GM12878 (cell line): Measurements from ENCODE around the gene FSTL4. TPM values are rescaled to one million over a fixed set of nuclear protein-coding genes. Genes with fewer than 3 reads are reported as not detected.

Experiments
- ATAC-seq: fragments of 200-7000 bp; cut with Tn5 transposase; 3 replicates; pipeline ENCODE4 v1.9.1; 2020; ENCODE audit warnings: mild to moderate bottlenecking, moderate library complexity
- BruUV-seq: library from RNA; stranded (reverse); fragments of 400-500 nt; replicated peaks from 2 replicates; lab custom pipeline; 2021; lab: Mats Ljungman, UMichigan
- CTCF ChIA-PET: fragments of 300-600 bp; sonication (Branson Sonifier 250); formaldehyde crosslinking; extraction: SDS; loops from one replicate; lab custom pipeline; 2021; ENCODE audit warnings: inconsistent platforms; lab: Yijun Ruan, JAX
- POLR2A ChIA-PET: fragments of 350-600 bp; formaldehyde crosslinking; extraction: SDS; loops from one replicate; lab custom pipeline; 2021; ENCODE audit warnings: inconsistent platforms; lab: Charles Lee
- RAD21 ChIA-PET: fragments of 300-600 bp; sonication (Branson Sonifier 250); formaldehyde crosslinking; loops from one replicate; lab custom pipeline; 2023; ENCODE audit warnings: antibody characterized with exemption; ENCODE audit not compliant: unreplicated experiment; lab: Charles Lee
- SMC1A ChIA-PET: fragments of 300-600 bp; sonication (Branson Sonifier 250); formaldehyde crosslinking; loops from one replicate; lab custom pipeline; 2023; ENCODE audit not compliant: unreplicated experiment, uncharacterized antibody; lab: Charles Lee
- DNase-seq: peaks from one replicate; pipeline ENCODE4 v3.0.0-alpha.2; 2011; ENCODE audit warnings: low read depth, low spot score
- FAIRE-seq: peaks from 3 replicates; lab custom pipeline; 2011; peaks lifted over from hg19 to GRCh38; lab: Jason Lieb, UNC
- H2AFZ ChIP-seq: 2 replicates; pipeline ENCODE4 v1.6.0; 2011; ENCODE audit warnings: low read depth, low read length, control low read depth; ENCODE audit not compliant: control insufficient read depth
- H3K27ac ChIP-seq: 2 replicates; pipeline ENCODE4 v1.5.1; 2011; ENCODE audit warnings: control low read depth; ENCODE audit not compliant: control insufficient read depth, insufficient read depth
- H3K27me3 ChIP-seq, 2 experiments: replicated peaks in 1 of 2; 2 replicates each; pipeline versions ENCODE4 v1.6.0 to v1.6.1; 2011; ENCODE audit warnings: low read length in 1 of 2; ENCODE audit not compliant: control insufficient read depth in 2 of 2, insufficient read depth in 2 of 2
- H3K36me3 ChIP-seq, 2 experiments: 2 replicates each; pipeline ENCODE4 v1.5.1; 2011; ENCODE audit warnings: low read length in 1 of 2; ENCODE audit not compliant: control insufficient read depth in 2 of 2, insufficient read depth in 2 of 2
- H3K4me1 ChIP-seq: 2 replicates; pipeline ENCODE4 v1.6.1; 2011; ENCODE audit warnings: mild to moderate bottlenecking, low read length, moderate library complexity, mixed read lengths; ENCODE audit not compliant: control insufficient read depth, insufficient read depth
- H3K4me2 ChIP-seq: 2 replicates; pipeline ENCODE4 v1.6.0; 2011; ENCODE audit warnings: control low read depth; ENCODE audit not compliant: control insufficient read depth, insufficient read depth
- H3K4me3 ChIP-seq: fragments of 200-600 bp; sonication (generic); 2 replicates; pipeline ENCODE4 v1.5.1; 2016
- H3K79me2 ChIP-seq: 2 replicates; pipeline ENCODE4 v1.6.0; 2011; ENCODE audit warnings: low read length; ENCODE audit not compliant: control insufficient read depth, insufficient read depth
- H3K9ac ChIP-seq: 2 replicates; pipeline ENCODE4 v1.8.0; 2011; ENCODE audit warnings: low read length, control low read depth, mixed read lengths; ENCODE audit not compliant: control insufficient read depth, insufficient read depth
- H3K9me3 ChIP-seq: replicated peaks from 3 replicates; pipeline ENCODE4 v1.5.1; 2011; ENCODE audit warnings: mild to moderate bottlenecking, low read length; ENCODE audit not compliant: control insufficient read depth, insufficient read depth
- H4K20me1 ChIP-seq: 2 replicates; pipeline ENCODE4 v1.6.0; 2011; ENCODE audit not compliant: control insufficient read depth, insufficient read depth
- CBX5 ChIP-seq: sonication (generic); IDR thresholded peaks from 2 replicates; pipeline ENCODE4 v1.6.1; 2016; ENCODE audit warnings: low read depth, moderate library complexity, mild to moderate bottlenecking, inconsistent platforms
- CHD4 ChIP-seq: fragments of 200-600 bp; sonication (generic); IDR thresholded peaks from 2 replicates; pipeline ENCODE4 v1.6.1; 2016; ENCODE audit warnings: mild to moderate bottlenecking
- CREM ChIP-seq: IDR thresholded peaks from 2 replicates; pipeline ENCODE4 v1.6.1; 2014; ENCODE audit warnings: antibody characterized with exemption, low read depth
- KAT2A ChIP-seq: conservative IDR thresholded peaks from 2 replicates; pipeline ENCODE4 v1.6.1; 2011; ENCODE audit warnings: low read depth, low read length; ENCODE audit not compliant: control insufficient read depth
- MAX ChIP-seq: IDR thresholded peaks from 2 replicates; pipeline ENCODE4 v1.6.1; 2012; ENCODE audit warnings: low read depth, low read length, improper control_type of control experiment
- NFYB ChIP-seq: IDR thresholded peaks from 2 replicates; pipeline ENCODE4 v1.6.1; 2011; ENCODE audit warnings: low read depth, mild to moderate bottlenecking, low read length, improper control_type of control experiment, moderate library complexity; ENCODE audit not compliant: insufficient read depth
- SREBF1 ChIP-seq: IDR thresholded peaks from 2 replicates; pipeline ENCODE4 v1.6.1; 2012; ENCODE audit warnings: mild to moderate bottlenecking, low read length
- STAT3 ChIP-seq: IDR thresholded peaks from 2 replicates; pipeline ENCODE4 v1.6.1; 2011; ENCODE audit warnings: low read depth, low read length, improper control_type of control experiment
- SUPT20H ChIP-seq: IDR thresholded peaks from 2 replicates; pipeline ENCODE4 v1.6.1; 2011; ENCODE audit warnings: low read depth, mild to moderate bottlenecking, low read length, moderate library complexity, borderline replicate concordance; ENCODE audit not compliant: control insufficient read depth
- SUZ12 ChIP-seq: fragments of 200-600 bp; sonication (generic); IDR thresholded peaks from one replicate; pipeline ENCODE4 v1.6.1; 2018; ENCODE audit warnings: antibody characterized with exemption, mild to moderate bottlenecking; ENCODE audit not compliant: unreplicated experiment
- TCF3 ChIP-seq: IDR thresholded peaks from 2 replicates; pipeline ENCODE4 v1.6.1; 2012; ENCODE audit warnings: low read depth, mild to moderate bottlenecking, low read length, borderline replicate concordance; ENCODE audit not compliant: insufficient read depth
- YY1 ChIP-seq: IDR thresholded peaks from 2 replicates; pipeline ENCODE4 v1.6.1; 2011; ENCODE audit warnings: low read depth, mild to moderate bottlenecking, low read length
- ZBTB4 ChIP-seq: fragments of 450-650 bp; formaldehyde crosslinking; IDR thresholded peaks from 2 replicates; pipeline ENCODE4 v1.4.0; 2022; ENCODE audit warnings: mild to moderate bottlenecking, moderate library complexity
- WGBS: methylation state at CpG from one replicate; pipeline ENCODE4 v1.1.6; 2016; ENCODE audit warnings: low lambda C conversion rate; ENCODE audit not compliant: insufficient replicate concordance, insufficient coverage; ENCODE audit errors: missing lambda C conversion rate; 5-methylcytosine and 5-hydroxymethylcytosine counted together
- in situ Hi-C: fragments of 300-500 bp; cut with MboI; formaldehyde crosslinking; loops from 9 replicates; pipeline ENCODE4 v1.14.3; 2018; ENCODE audit warnings: mixed read lengths
- intact Hi-C: fragments of 100-400 bp; cut with micrococcal nuclease; formaldehyde crosslinking; loops from one replicate; pipeline ENCODE4 v1.14.2; 2022; ENCODE audit not compliant: unreplicated experiment
- polyA plus RNA-seq, 11 experiments: library from polyadenylated mRNA; depleted of rRNA in 4 of 11; unstranded in 6 of 11; stranded (reverse) in 5 of 11; fragments of >200 nt; fragmentation: Nextera tagmentation in 4 of 11; fragmentation: Illumina TruSeq in 1 of 11; extraction: Ambion mirVana in 4 of 11; extraction: Trizol in 1 of 11; gene quantifications; 1 replicate in 1 of 11; 2 replicates in 10 of 11; pipeline versions ENCODE4 v1.2.1 to v1.2.3, GENCODE V29; 2011 to 2016; ENCODE audit warnings: inconsistent platforms in 2 of 11, missing spikeins in 2 of 11, low read depth in 1 of 11
- total RNA-seq, 4 experiments: library from RNA; depleted of rRNA in 3 of 4; stranded (reverse); fragments of >200 nt in 3 of 4; fragmentation: Illumina TruSeq in 1 of 4; extraction: Trizol in 1 of 4; gene quantifications; 2 replicates each; pipeline versions ENCODE4 v1.2.1 to v1.2.3, GENCODE V29; 2013 to 2021
- TF ChIP-seq, protein P1 (sequence below): IDR thresholded peaks from 2 replicates; pipeline ENCODE4 v1.6.1; 2011; ENCODE audit warnings: mild to moderate bottlenecking, low read depth, low read length, moderate library complexity; ENCODE audit not compliant: insufficient replicate concordance
- TF ChIP-seq, protein P2 (sequence below): fragments of 450-650 bp; IDR thresholded peaks from 2 replicates; pipeline ENCODE4 v1.6.1; 2017; ENCODE audit warnings: mild to moderate bottlenecking
- TF ChIP-seq, protein P3 (sequence below): IDR thresholded peaks from 2 replicates; pipeline ENCODE4 v1.6.1; 2011; ENCODE audit warnings: low read depth, mild to moderate bottlenecking, low read length, moderate library complexity, borderline replicate concordance; ENCODE audit errors: extremely low read depth

Gene FSTL4
- total and polyA plus RNA-seq, 10 of the 15 experiments (the other 5 are each of a cell fraction or from before 2014, with no cell fraction given), result 0.01 to 0.79 (median 0.21) TPM; not detected in 6

DNA sequence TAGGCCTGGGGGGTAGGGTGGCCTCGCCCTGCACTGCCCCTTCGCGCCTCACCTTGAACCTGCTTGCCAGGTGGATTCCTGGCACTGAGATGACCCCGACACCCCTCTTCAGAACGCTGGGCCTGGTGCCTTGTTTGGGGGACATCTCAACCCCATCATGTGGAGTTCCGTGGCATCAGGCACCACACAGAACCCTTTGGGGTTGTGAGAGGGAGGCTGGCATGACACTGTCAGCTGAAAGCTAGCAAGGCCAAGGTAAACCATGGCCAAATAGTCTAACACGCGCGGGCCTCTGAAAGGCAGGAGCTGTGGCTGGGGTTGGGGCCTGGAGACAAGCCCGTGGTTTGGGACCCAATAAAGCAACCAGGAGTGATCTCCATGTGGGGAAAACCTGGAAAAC lies 163.2 kb downstream of the FSTL4 start:
- Histone ChIP-seq H3K27ac (no peak overlapping the region), H3K9ac (no peak overlapping the region), H3K36me3 (no peaks in the 10 kb centered on the region), H3K4me3 (no peak overlapping the region), H3K79me2 (no peaks in the 10 kb centered on the region), H3K4me1 (no peaks in the 10 kb centered on the region), H4K20me1 (no peaks in the 10 kb centered on the region), H3K4me2 (no peak overlapping the region), H2AFZ (no peak overlapping the region), H3K27me3 (peaks cover 0 to 1% of the 10 kb centered on the region in 2 experiments; a peak in 2 of 4 replicates), H3K9me3 (no peaks in the 10 kb centered on the region)
- ChIA-PET POLR2A (no interaction called here), CTCF (no interaction called here), SMC1A (no interaction called here), RAD21 (no interaction called here)
- intact Hi-C loops (no loop called here), in situ Hi-C loops (no loop called here)
- BruUV-seq, result no TSS peak
- no peak for ATAC-seq
- DNase-seq, result no peak
- TF ChIP-seq, protein P1, sequence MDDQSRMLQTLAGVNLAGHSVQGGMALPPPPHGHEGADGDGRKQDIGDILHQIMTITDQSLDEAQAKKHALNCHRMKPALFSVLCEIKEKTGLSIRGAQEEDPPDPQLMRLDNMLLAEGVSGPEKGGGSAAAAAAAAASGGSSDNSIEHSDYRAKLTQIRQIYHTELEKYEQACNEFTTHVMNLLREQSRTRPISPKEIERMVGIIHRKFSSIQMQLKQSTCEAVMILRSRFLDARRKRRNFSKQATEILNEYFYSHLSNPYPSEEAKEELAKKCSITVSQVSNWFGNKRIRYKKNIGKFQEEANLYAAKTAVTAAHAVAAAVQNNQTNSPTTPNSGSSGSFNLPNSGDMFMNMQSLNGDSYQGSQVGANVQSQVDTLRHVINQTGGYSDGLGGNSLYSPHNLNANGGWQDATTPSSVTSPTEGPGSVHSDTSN, result no peak
- TF ChIP-seq YY1 (no peak), CHD4 (no peak), ZBTB4 (no peak), SUPT20H (no peak), SREBF1 (no peak), KAT2A (no peak), SUZ12 (no peak), MAX (no peak), CREM (no peak), STAT3 (no peak), TCF3 (no peak), CBX5 (no peak), NFYB (no peak)
- TF ChIP-seq, protein P2, sequence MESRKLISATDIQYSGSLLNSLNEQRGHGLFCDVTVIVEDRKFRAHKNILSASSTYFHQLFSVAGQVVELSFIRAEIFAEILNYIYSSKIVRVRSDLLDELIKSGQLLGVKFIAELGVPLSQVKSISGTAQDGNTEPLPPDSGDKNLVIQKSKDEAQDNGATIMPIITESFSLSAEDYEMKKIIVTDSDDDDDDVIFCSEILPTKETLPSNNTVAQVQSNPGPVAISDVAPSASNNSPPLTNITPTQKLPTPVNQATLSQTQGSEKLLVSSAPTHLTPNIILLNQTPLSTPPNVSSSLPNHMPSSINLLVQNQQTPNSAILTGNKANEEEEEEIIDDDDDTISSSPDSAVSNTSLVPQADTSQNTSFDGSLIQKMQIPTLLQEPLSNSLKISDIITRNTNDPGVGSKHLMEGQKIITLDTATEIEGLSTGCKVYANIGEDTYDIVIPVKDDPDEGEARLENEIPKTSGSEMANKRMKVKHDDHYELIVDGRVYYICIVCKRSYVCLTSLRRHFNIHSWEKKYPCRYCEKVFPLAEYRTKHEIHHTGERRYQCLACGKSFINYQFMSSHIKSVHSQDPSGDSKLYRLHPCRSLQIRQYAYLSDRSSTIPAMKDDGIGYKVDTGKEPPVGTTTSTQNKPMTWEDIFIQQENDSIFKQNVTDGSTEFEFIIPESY, result no peak
- TF ChIP-seq, protein P3, sequence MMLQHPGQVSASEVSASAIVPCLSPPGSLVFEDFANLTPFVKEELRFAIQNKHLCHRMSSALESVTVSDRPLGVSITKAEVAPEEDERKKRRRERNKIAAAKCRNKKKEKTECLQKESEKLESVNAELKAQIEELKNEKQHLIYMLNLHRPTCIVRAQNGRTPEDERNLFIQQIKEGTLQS, result no peak
- FAIRE-seq, result no peak
- WGBS, result 49% methylated on average over 10 of the region's 10 CpGs
